SH-SY5Y (cell line): ENCODE data around the gene SLC12A2.

Experiments
- GATA2 ChIP-seq: IDR thresholded peaks from 2 replicates; pipeline ENCODE4 v1.6.1; 2011; ENCODE audit warnings: mild to moderate bottlenecking, low read depth, low read length
- GATA3 ChIP-seq: IDR thresholded peaks from 2 replicates; pipeline ENCODE4 v1.6.1; 2011; ENCODE audit warnings: low read depth, mild to moderate bottlenecking, low read length, moderate library complexity

GRCh38 chr5:128216860-128217531, 133.4 kb downstream of the SLC12A2 start:
- TF ChIP-seq GATA3 (no peak), GATA2 (no peak)
